Lower lobe of right lung (tissue), 2 donors: ENCODE measurements around the gene ZCCHC14. TPM values are rescaled to one million over a fixed set of nuclear protein-coding genes. Genes with fewer than 3 reads are reported as not detected.

Source experiments
- ATAC-seq, 2 donors: fragments of 200-7000 bp; cut with Tn5 transposase; one replicate each; pipeline ENCODE4 v1.9.1; 2020 to 2022; ENCODE audit warnings: mild to moderate bottlenecking in 2 of 2, moderate library complexity in 2 of 2
- DNase-seq: peaks from one replicate; pipeline ENCODE4 v3.0.0-alpha.2; 2020
- H3K27ac ChIP-seq: fragments of 200-600 bp; one replicate; pipeline ENCODE4 v1.8.0; 2022
- H3K27me3 ChIP-seq: fragments of 200-600 bp; one replicate; pipeline ENCODE4 v1.8.0; 2022; ENCODE audit warnings: low read depth
- H3K36me3 ChIP-seq: fragments of 200-600 bp; one replicate; pipeline ENCODE4 v1.8.0; 2022; ENCODE audit warnings: mild to moderate bottlenecking
- H3K4me1 ChIP-seq: fragments of 200-600 bp; one replicate; pipeline ENCODE4 v1.8.0; 2022
- H3K4me3 ChIP-seq: fragments of 200-600 bp; one replicate; pipeline ENCODE4 v1.8.0; 2022; ENCODE audit warnings: mild to moderate bottlenecking
- H3K9me3 ChIP-seq: fragments of 200-600 bp; one replicate; pipeline ENCODE4 v1.8.0; 2022
- intact Hi-C: fragments of 100-400 bp; cut with DNase I; formaldehyde crosslinking; loops from one replicate; pipeline ENCODE4 v1.11.0; 2022
- total RNA-seq: library from RNA; stranded (reverse); fragmentation: NEBNext Ultra II Directional; extraction: Animal tissue kit (Norgen Biotek cat#: 25700); gene quantifications from one replicate; pipeline ENCODE4 v1.2.1, GENCODE V29; 2021
- TF ChIP-seq, protein P1 (sequence below): fragments of 200-600 bp; IDR thresholded peaks from one replicate; pipeline ENCODE4 v1.8.0; 2022; ENCODE audit warnings: antibody characterized with exemption, mild to moderate bottlenecking
- donor health status: DM: no; HTN: yes; CAD: no; lungs with severe emphysema.

Gene ZCCHC14
- total RNA-seq, 1 donor from 2014 or later = 23.9 TPM

- DNase-seq = no peak
These were observed 39.5 kb downstream of the ZCCHC14 start for GRCh38 chr16:87453326-87453725.

GRCh38 chr16:87451563-87452210 lies 41.1 kb downstream of the ZCCHC14 start:
- intact Hi-C loops = no loop called here
- ATAC-seq (peak in 1 of 2 donors; percentile 15), DNase-seq (no peak)
- no peak overlapping the region for H3K27ac ChIP-seq
- H3K27me3 ChIP-seq = no peaks in the 10 kb centered on the region
- TF ChIP-seq, protein P1, sequence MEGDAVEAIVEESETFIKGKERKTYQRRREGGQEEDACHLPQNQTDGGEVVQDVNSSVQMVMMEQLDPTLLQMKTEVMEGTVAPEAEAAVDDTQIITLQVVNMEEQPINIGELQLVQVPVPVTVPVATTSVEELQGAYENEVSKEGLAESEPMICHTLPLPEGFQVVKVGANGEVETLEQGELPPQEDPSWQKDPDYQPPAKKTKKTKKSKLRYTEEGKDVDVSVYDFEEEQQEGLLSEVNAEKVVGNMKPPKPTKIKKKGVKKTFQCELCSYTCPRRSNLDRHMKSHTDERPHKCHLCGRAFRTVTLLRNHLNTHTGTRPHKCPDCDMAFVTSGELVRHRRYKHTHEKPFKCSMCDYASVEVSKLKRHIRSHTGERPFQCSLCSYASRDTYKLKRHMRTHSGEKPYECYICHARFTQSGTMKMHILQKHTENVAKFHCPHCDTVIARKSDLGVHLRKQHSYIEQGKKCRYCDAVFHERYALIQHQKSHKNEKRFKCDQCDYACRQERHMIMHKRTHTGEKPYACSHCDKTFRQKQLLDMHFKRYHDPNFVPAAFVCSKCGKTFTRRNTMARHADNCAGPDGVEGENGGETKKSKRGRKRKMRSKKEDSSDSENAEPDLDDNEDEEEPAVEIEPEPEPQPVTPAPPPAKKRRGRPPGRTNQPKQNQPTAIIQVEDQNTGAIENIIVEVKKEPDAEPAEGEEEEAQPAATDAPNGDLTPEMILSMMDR = no peak
- H3K36me3 ChIP-seq = peaks cover 60% of the 10 kb centered on the region
- H3K4me1 ChIP-seq = peaks cover 2% of the 10 kb centered on the region
- no peak overlapping the region for H3K4me3 ChIP-seq
- H3K9me3 ChIP-seq = no peaks in the 10 kb centered on the region

More at GRCh38 chr16:87453326-87453725, 39.5 kb downstream of the ZCCHC14 start:
- Histone ChIP-seq H3K36me3 (peaks cover 58% of the 10 kb centered on the region), H3K4me3 (no peak overlapping the region), H3K4me1 (peaks cover 16% of the 10 kb centered on the region), H3K27ac (no peak overlapping the region), H3K27me3 (no peaks in the 10 kb centered on the region), H3K9me3 (no peaks in the 10 kb centered on the region)
- ATAC-seq = no peak
- TF ChIP-seq, protein P1 = no peak
- intact Hi-C loops = no loop called here

GRCh38 chr16:87448866-87449265 lies 44.0 kb downstream of the ZCCHC14 start:
- H3K4me3 ChIP-seq = no peak overlapping the region
- intact Hi-C loops = no loop called here
- H3K36me3 ChIP-seq = peaks cover 59% of the 10 kb centered on the region
- no peaks in the 10 kb centered on the region for H3K27me3 ChIP-seq
- no peak overlapping the region for H3K27ac ChIP-seq
- TF ChIP-seq, protein P1 = no peak
- no peak for ATAC-seq
- H3K4me1 ChIP-seq = no peaks in the 10 kb centered on the region
- H3K9me3 ChIP-seq = no peaks in the 10 kb centered on the region
- no peak for DNase-seq

GRCh38 chr16:87447323-87447722 lies 45.5 kb downstream of the ZCCHC14 start:
- DNase-seq (no peak), ATAC-seq (no peak)
- Histone ChIP-seq H3K4me1 (no peaks in the 10 kb centered on the region), H3K27ac (no peak overlapping the region), H3K27me3 (no peaks in the 10 kb centered on the region), H3K9me3 (no peaks in the 10 kb centered on the region), H3K4me3 (no peak overlapping the region), H3K36me3 (peaks cover 46% of the 10 kb centered on the region)
- TF ChIP-seq, protein P1 = no peak
- intact Hi-C loops = no loop called here

DNA sequence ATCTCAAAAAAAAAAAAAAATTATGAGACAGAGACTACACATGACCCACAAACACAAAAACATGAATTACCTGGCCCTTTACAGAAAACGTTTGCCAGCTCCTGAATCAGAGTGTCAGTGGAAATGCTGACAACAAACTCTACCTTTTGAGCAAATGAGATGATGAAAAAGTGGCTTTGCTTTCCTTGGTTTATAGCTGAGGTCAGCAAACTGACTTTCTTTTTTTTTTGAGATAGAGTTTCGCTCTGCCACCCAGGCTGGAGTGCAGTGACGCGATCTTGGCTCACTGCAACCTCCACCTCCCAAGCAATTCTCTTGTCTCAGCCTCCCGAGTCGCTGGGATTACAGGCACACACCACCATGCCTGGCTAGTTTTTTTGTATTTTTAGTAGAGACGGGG lies 46.3 kb downstream of the ZCCHC14 start:
- Histone ChIP-seq H3K9me3 (no peaks in the 10 kb centered on the region), H3K36me3 (peaks cover 38% of the 10 kb centered on the region), H3K27me3 (no peaks in the 10 kb centered on the region), H3K27ac (no peak overlapping the region), H3K4me1 (no peaks in the 10 kb centered on the region), H3K4me3 (no peak overlapping the region)
- TF ChIP-seq, protein P1 = no peak
- intact Hi-C loops = no loop called here
- DNase-seq (no peak), ATAC-seq (no peak)
